Endothelial cell of umbilical vein (primary cell): ENCODE data around the gene SPTB. TPM values are rescaled to one million over a fixed set of nuclear protein-coding genes. Genes with fewer than 3 reads are reported as not detected.

Experiments used
- BruUV-seq: library from RNA; stranded (reverse); fragments of 400-500 nt; replicated peaks from 2 replicates; lab custom pipeline; 2021; lab: Mats Ljungman, UMichigan
- CTCF ChIA-PET: fragments of 300-600, 350-600 bp; sonication (Branson Sonifier 250); formaldehyde crosslinking; loops from one replicate; lab custom pipeline; 2021; ENCODE audit warnings: antibody characterized with exemption, inconsistent platforms; lab: Charles Lee
- POLR2A ChIA-PET: fragments of 300-600, 350-600 bp; sonication (Branson Sonifier 250); formaldehyde crosslinking; loops from one replicate; lab custom pipeline; 2021; ENCODE audit warnings: antibody characterized with exemption, inconsistent platforms; lab: Charles Lee
- DNase-seq: peaks from one replicate; pipeline ENCODE4 v3.0.0-alpha.2; 2011; ENCODE audit warnings: low read depth, low spot score
- FAIRE-seq: peaks from 2 replicates; lab custom pipeline; 2011; peaks lifted over from hg19 to GRCh38; lab: Jason Lieb, UNC
- H2AFZ ChIP-seq: 2 replicates; pipeline ENCODE4 v1.6.0; 2012; ENCODE audit warnings: low read depth, low read length, control low read depth, inconsistent platforms
- H3K27ac ChIP-seq: 2 replicates; pipeline ENCODE4 v1.5.1; 2011; ENCODE audit warnings: low read depth, mild to moderate bottlenecking, control low read depth, low read length, moderate library complexity; ENCODE audit not compliant: insufficient read depth
- H3K27me3 ChIP-seq, 2 experiments: 2 replicates each; pipeline versions ENCODE4 v1.6.0 to v1.6.1; 2011; ENCODE audit warnings: low read length in 2 of 2, mixed read lengths in 1 of 2; ENCODE audit not compliant: control insufficient read depth in 2 of 2, insufficient read depth in 2 of 2
- H3K36me3 ChIP-seq, 2 experiments: 2 replicates in 1 of 2; 3 replicates in 1 of 2; pipeline ENCODE4 v1.5.1; 2011; ENCODE audit warnings: low read length in 2 of 2, mild to moderate bottlenecking in 1 of 2, moderate library complexity in 1 of 2; ENCODE audit not compliant: control insufficient read depth in 2 of 2, insufficient read depth in 2 of 2; ENCODE audit errors: extremely low read depth in 1 of 2
- H3K4me1 ChIP-seq: 3 replicates; pipeline ENCODE4 v1.5.1; 2011; ENCODE audit warnings: mild to moderate bottlenecking, low read length; ENCODE audit not compliant: control insufficient read depth, insufficient read depth; ENCODE audit errors: extremely low read depth
- H3K4me2 ChIP-seq: 2 replicates; pipeline ENCODE4 v1.6.1; 2011; ENCODE audit warnings: low read length, control low read depth, mixed read lengths; ENCODE audit not compliant: insufficient read depth
- H3K4me3 ChIP-seq, 3 experiments: fragments of 200-600 bp in 1 of 3; sonication (generic), shearing (Covaris generic) in 1 of 3; replicated peaks in 1 of 3; 2 replicates each; pipeline ENCODE4 v1.5.1; 2011 to 2016; ENCODE audit warnings: control low read depth in 3 of 3, low read length in 3 of 3, mild to moderate bottlenecking in 2 of 3, inconsistent platforms in 1 of 3, low read depth in 1 of 3, moderate library complexity in 1 of 3; ENCODE audit not compliant: insufficient read depth in 1 of 3
- H3K79me2 ChIP-seq: 2 replicates; pipeline ENCODE4 v1.6.0; 2012; ENCODE audit warnings: low read length, inconsistent platforms; ENCODE audit not compliant: control insufficient read depth, insufficient read depth
- H3K9ac ChIP-seq: replicated peaks from 2 replicates; pipeline ENCODE3; 2011; ENCODE audit warnings: low read length, control low read depth; ENCODE audit not compliant: insufficient read depth; ENCODE audit errors: extremely low read depth
- H3K9me1 ChIP-seq: replicated peaks from 3 replicates; pipeline ENCODE4 v1.6.0; 2011; ENCODE audit warnings: mild to moderate bottlenecking, low read length; ENCODE audit not compliant: control insufficient read depth, insufficient read depth; ENCODE audit errors: extremely low read depth
- H3K9me3 ChIP-seq: replicated peaks from 2 replicates; pipeline ENCODE4 v1.5.1; 2012; ENCODE audit warnings: low read length, inconsistent platforms; ENCODE audit not compliant: control insufficient read depth, insufficient read depth
- H4K20me1 ChIP-seq: replicated peaks from 2 replicates; pipeline ENCODE3; 2011; ENCODE audit warnings: mild to moderate bottlenecking, low read length; ENCODE audit not compliant: control insufficient read depth, insufficient read depth; ENCODE audit errors: extremely low read depth
- EZH2 ChIP-seq: IDR thresholded peaks from 2 replicates; pipeline ENCODE4 v1.6.1; 2012; ENCODE audit warnings: borderline replicate concordance, low read depth, mild to moderate bottlenecking, moderate library complexity, low read length, inconsistent platforms; ENCODE audit not compliant: severe bottlenecking
- FOS ChIP-seq: IDR thresholded peaks from 2 replicates; pipeline ENCODE4 v1.6.1; 2011; ENCODE audit warnings: mild to moderate bottlenecking, low read length, moderate library complexity, borderline replicate concordance; ENCODE audit not compliant: insufficient read depth
- GATA2 ChIP-seq: IDR thresholded peaks from 2 replicates; pipeline ENCODE4 v1.7.0; 2011; ENCODE audit warnings: low read depth, mild to moderate bottlenecking, moderate library complexity, mixed read lengths, low read length; ENCODE audit not compliant: insufficient read length, insufficient read depth
- JUN ChIP-seq: IDR thresholded peaks from 2 replicates; pipeline ENCODE4 v1.6.1; 2011; ENCODE audit warnings: borderline replicate concordance, low read depth; ENCODE audit not compliant: insufficient read length, insufficient read depth
- MYC ChIP-seq: IDR thresholded peaks from one replicate; pipeline ENCODE4 v1.6.1; 2011; ENCODE audit warnings: mild to moderate bottlenecking, low read depth, low read length
- POLR2A ChIP-seq: IDR thresholded peaks from 2 replicates; pipeline ENCODE4 v1.6.1; 2012; ENCODE audit warnings: low read depth, mild to moderate bottlenecking, control low read depth, low read length
- POLR2AphosphoS5 ChIP-seq: IDR thresholded peaks from 2 replicates; pipeline ENCODE4 v1.6.1; 2012; ENCODE audit warnings: low read depth, mild to moderate bottlenecking, control low read depth, low read length, moderate library complexity; ENCODE audit not compliant: insufficient read depth
- dilution Hi-C: fragments of 300-500 bp; cut with MboI; formaldehyde crosslinking; loops from one replicate; pipeline ENCODE4 v1.15.0; 2019; ENCODE audit warnings: low sequenced_read_pairs; ENCODE audit not compliant: extremely low pct_ligation_motif_present
- intact Hi-C: fragments of 100-400 bp; cut with micrococcal nuclease; formaldehyde crosslinking; loops from one replicate; pipeline ENCODE4 v1.10.0; 2022
- polyA plus RNA-seq, 4 experiments: library from polyadenylated mRNA; depleted of rRNA in 3 of 4; stranded (reverse) in 3 of 4; unstranded in 1 of 4; fragments of >200 nt; gene quantifications; 2 replicates each; pipeline versions ENCODE4 v1.2.1 to v1.2.3, GENCODE V29; 2011 to 2012; ENCODE audit warnings: missing spikeins in 1 of 4
- total RNA-seq: library from RNA; stranded (reverse); gene quantifications from 2 replicates; pipeline ENCODE4 v1.2.3, GENCODE V29; 2021
- TF ChIP-seq, protein P1 (sequence below): IDR thresholded peaks from 2 replicates; pipeline ENCODE4 v1.6.1; 2011; ENCODE audit not compliant: insufficient read depth, insufficient read length
- TF ChIP-seq, protein P2 (sequence below), 2 donors: IDR thresholded peaks; 1 replicate in 1 of 2; 2 replicates in 1 of 2; pipeline ENCODE4 v1.5.1; 2011; ENCODE audit warnings: low read length in 2 of 2, mild to moderate bottlenecking in 2 of 2, moderate library complexity in 2 of 2, control low read depth in 1 of 2, inconsistent platforms in 1 of 2, low read depth in 1 of 2; ENCODE audit not compliant: insufficient read depth in 1 of 2; ENCODE audit errors: extremely low read depth in 1 of 2

Gene SPTB
- total and polyA plus RNA-seq, 2 donors (not counting 3 experiments of a cell fraction or from before 2014, with no cell fraction given): 0.03 to 0.07 TPM

DNA sequence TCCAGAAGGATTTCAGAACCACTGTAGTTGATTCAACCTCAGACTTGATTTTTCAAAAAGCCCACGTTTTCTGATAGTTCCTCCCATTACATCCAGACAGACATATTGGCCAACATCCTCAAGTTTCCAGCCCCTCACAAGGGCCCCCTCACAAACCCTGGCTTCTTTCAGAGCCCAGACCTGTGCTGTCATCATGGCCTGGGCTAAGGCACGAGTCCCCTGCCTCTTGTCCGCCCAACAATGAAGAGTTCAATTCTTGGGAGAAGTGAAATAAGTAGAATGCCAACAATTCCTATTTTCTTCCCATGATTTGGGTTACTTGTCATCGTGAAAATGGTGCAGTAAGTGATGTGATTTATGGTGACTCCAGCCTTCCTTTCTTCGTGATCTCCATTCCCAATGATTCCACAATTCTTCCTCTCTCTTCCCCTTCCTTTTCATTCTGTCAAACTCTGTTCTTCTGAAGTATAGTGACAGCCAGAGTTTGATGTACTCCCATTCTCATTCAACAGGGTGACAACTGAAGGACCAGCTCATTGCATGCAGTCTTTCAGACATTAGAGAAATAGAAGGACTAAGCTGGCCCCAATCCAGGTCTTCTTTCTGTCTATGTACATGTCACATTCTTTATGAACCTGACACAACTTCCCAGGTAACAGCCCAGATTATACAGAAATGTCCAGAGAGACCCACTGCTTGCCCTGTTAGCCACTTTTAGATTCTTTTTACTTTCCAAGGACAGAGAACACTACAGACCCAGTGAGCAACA is 29.2 kb downstream of the SPTB start:
- H3K9me3 ChIP-seq: no peaks in the 10 kb centered on the region
- CTCF ChIA-PET: no interaction called here
- no peak overlapping the region for H3K4me3 ChIP-seq
- TF ChIP-seq JUN (no peak), MYC (no peak), FOS (no peak), POLR2A (no peak), EZH2 (no peak), POLR2AphosphoS5 (no peak), GATA2 (no peak)
- TF ChIP-seq, protein P1, sequence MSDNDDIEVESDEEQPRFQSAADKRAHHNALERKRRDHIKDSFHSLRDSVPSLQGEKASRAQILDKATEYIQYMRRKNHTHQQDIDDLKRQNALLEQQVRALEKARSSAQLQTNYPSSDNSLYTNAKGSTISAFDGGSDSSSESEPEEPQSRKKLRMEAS: no peak
- TF ChIP-seq, protein P2, sequence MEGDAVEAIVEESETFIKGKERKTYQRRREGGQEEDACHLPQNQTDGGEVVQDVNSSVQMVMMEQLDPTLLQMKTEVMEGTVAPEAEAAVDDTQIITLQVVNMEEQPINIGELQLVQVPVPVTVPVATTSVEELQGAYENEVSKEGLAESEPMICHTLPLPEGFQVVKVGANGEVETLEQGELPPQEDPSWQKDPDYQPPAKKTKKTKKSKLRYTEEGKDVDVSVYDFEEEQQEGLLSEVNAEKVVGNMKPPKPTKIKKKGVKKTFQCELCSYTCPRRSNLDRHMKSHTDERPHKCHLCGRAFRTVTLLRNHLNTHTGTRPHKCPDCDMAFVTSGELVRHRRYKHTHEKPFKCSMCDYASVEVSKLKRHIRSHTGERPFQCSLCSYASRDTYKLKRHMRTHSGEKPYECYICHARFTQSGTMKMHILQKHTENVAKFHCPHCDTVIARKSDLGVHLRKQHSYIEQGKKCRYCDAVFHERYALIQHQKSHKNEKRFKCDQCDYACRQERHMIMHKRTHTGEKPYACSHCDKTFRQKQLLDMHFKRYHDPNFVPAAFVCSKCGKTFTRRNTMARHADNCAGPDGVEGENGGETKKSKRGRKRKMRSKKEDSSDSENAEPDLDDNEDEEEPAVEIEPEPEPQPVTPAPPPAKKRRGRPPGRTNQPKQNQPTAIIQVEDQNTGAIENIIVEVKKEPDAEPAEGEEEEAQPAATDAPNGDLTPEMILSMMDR (IDR thresholded peaks at IDR 0.05; ENCODE audit: extremely low read depth in 1 of 2, insufficient read depth in 1 of 2, low read depth in 1 of 2, low read length in 2 of 2): no peak
- dilution Hi-C loops: no loop called here
- FAIRE-seq (no peak), DNase-seq (no peak)
- no peak overlapping the region for H2AFZ ChIP-seq
- POLR2A ChIA-PET: no interaction called here
- no TSS peak for BruUV-seq
- no peaks in the 10 kb centered on the region for H3K36me3 ChIP-seq
- H3K4me2 ChIP-seq: no peak overlapping the region
- no peaks in the 10 kb centered on the region for H3K9me1 ChIP-seq
- no peak overlapping the region for H3K27ac ChIP-seq
- H3K9ac ChIP-seq: no peak overlapping the region
- peaks cover 22 to 27% of the 10 kb centered on the region in 2 experiments for H3K27me3 ChIP-seq
- intact Hi-C loops: no loop called here
- H3K4me1 ChIP-seq: no peaks in the 10 kb centered on the region
- no peaks in the 10 kb centered on the region for H4K20me1 ChIP-seq
- no peaks in the 10 kb centered on the region for H3K79me2 ChIP-seq
